ENCODE results near the gene MARCHF10. TPM values are rescaled to one million over a fixed set of nuclear protein-coding genes. Genes with fewer than 3 reads are reported as not detected.

Gene MARCHF10
- total RNA-seq, 1 donor, result under 0.01 TPM

GRCh38 chr17:62663304-62663703 lies 144.8 kb downstream of the MARCHF10 start:
- DNase-seq (ENCODE audit: low read depth), result no peak
- no peak for TF ChIP-seq CTCF (IDR thresholded peaks at IDR 0.05; ENCODE audit: insufficient read depth, low read depth, low read length)
- no peak overlapping the region for H3K4me3 ChIP-seq (ENCODE audit: low read depth, low read length)

GRCh38 chr17:62662855-62663254 lies 145.3 kb downstream of the MARCHF10 start:
- H3K4me3 ChIP-seq (ENCODE audit: low read depth, low read length), result no peak overlapping the region
- no peak for DNase-seq (ENCODE audit: low read depth)
- TF ChIP-seq CTCF (IDR thresholded peaks at IDR 0.05; ENCODE audit: insufficient read depth, low read depth, low read length), result no peak

- no peak for TF ChIP-seq CTCF (IDR thresholded peaks at IDR 0.05; ENCODE audit: insufficient read depth, low read depth, low read length)
- DNase-seq (ENCODE audit: low read depth), result no peak
These were observed 146.8 kb downstream of the MARCHF10 start for GRCh38 chr17:62661337-62661736.

GRCh38 chr17:62660629-62661118 lies 147.4 kb downstream of the MARCHF10 start:
- no peak overlapping the region for H3K4me3 ChIP-seq (ENCODE audit: low read depth, low read length)
- no peak for DNase-seq (ENCODE audit: low read depth)
- no peak for TF ChIP-seq CTCF (IDR thresholded peaks at IDR 0.05; ENCODE audit: insufficient read depth, low read depth, low read length)

More at GRCh38 chr17:62661337-62661736, 146.8 kb downstream of the MARCHF10 start:
- H3K4me3 ChIP-seq (ENCODE audit: low read depth, low read length), result no peak overlapping the region

GRCh38 chr17:62658136-62658920 lies 149.8 kb downstream of the MARCHF10 start:
- peak; percentile 26 for DNase-seq (ENCODE audit: low read depth)
- TF ChIP-seq CTCF (IDR thresholded peaks at IDR 0.05; ENCODE audit: insufficient read depth, low read depth, low read length), result no peak
- no peak overlapping the region for H3K4me3 ChIP-seq (ENCODE audit: low read depth, low read length)

- no peak for TF ChIP-seq CTCF (IDR thresholded peaks at IDR 0.05; ENCODE audit: insufficient read depth, low read depth, low read length)
- no peak overlapping the region for H3K4me3 ChIP-seq (ENCODE audit: low read depth, low read length)
- no peak for DNase-seq (ENCODE audit: low read depth)
These were observed 150.4 kb downstream of the MARCHF10 start for GRCh38 chr17:62657690-62658089.

Data from fibroblast of villous mesenchyme (primary cell).